Measurements from ENCODE around the gene TAF1B.
A peak's percentile ranks its signal among the peaks of the same experiment; 100 is the strongest.

TAF1B gene

DNA sequence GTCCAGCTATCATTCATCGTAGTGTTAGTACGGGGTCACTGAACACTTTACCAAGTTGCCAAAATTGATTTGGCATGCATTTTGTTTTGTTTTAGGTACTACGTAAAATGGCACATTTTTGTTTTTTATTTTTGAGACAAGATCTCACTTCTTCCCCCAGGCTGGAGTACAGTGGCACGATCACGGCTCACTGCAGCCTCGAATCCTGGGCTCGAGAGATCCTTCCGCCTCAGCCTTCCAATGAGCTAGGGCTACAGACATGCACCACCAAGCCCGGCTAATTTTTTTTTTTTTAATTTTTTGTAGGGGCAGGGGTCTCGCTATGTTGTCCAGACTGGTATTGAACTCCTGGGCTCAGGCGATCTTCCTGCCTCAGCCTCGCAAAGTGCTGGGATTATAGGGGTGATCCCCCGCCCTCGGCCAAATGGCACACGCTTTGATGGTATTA is 786 bp downstream of the TAF1B start:
- peaks cover 2 to 35% of the 10 kb centered on the region in 2 experiments for H3K36me3 ChIP-seq (ENCODE audit: control insufficient read depth in 1 of 2, insufficient read depth in 2 of 2, low read depth in 1 of 2, low read length in 2 of 2)
- no peak overlapping the region for H2BK5ac ChIP-seq (ENCODE audit: low read depth, low read length, poor library complexity, severe bottlenecking)
- H3K14ac ChIP-seq (ENCODE audit: low read length in 2 of 2) = no peak overlapping the region
- H2BK12ac ChIP-seq (ENCODE audit: low read length in 2 of 2) = no peak overlapping the region
- H2BK15ac ChIP-seq (ENCODE audit: low read depth, poor library complexity, severe bottlenecking) = peak overlapping the region; percentile 12
- no peak overlapping the region for H4K8ac ChIP-seq (ENCODE audit: low read length)
- H3K27ac ChIP-seq (ENCODE audit: low read length, poor library complexity, severe bottlenecking) = peak overlapping the region; percentile 65
- WGBS = 16% methylated on average over 10 of the region's 15 CpGs
- no peak overlapping the region for H2BK120ac ChIP-seq (ENCODE audit: low read depth, low read length)
- peak overlapping the region; percentile 79 for H3K4me2 ChIP-seq (ENCODE audit: low read length, poor library complexity, severe bottlenecking)
- H3K79me1 ChIP-seq (replicated peaks; ENCODE audit: low read length, poor library complexity, severe bottlenecking) = peaks cover 6% of the 10 kb centered on the region
- no peak for DNase-seq
- no peaks in the 10 kb centered on the region for H3K9me3 ChIP-seq (ENCODE audit: control insufficient read depth, low read length)
- peak overlapping the region in 1 of 2 experiments; percentile 85 for H3K18ac ChIP-seq (ENCODE audit: low read depth in 1 of 2, low read length in 2 of 2)
- peak overlapping the region; percentile 82 to 84 for H3K4me3 ChIP-seq (ENCODE audit: insufficient read depth in 1 of 2, low read depth in 1 of 2, low read length in 2 of 2)
- H2AK5ac ChIP-seq (ENCODE audit: low read length, severe bottlenecking) = no peak overlapping the region
- no peak overlapping the region for H3K23ac ChIP-seq (ENCODE audit: low read length in 2 of 2)
- peak overlapping the region; percentile 94 for H3K9ac ChIP-seq (ENCODE audit: low read length)
- peak overlapping the region in 1 of 2 experiments; percentile 73 for H3K4ac ChIP-seq (ENCODE audit: low read depth in 1 of 2, low read length in 2 of 2)
- H3K4me1 ChIP-seq (ENCODE audit: control insufficient read depth, insufficient read depth, low read depth, low read length) = peaks cover 3% of the 10 kb centered on the region
- H4K91ac ChIP-seq (ENCODE audit: low read length) = no peak overlapping the region
- no peaks in the 10 kb centered on the region for H3K27me3 ChIP-seq (ENCODE audit: control insufficient read depth in 1 of 2, insufficient read depth in 1 of 2, low read length in 2 of 2)
- no peak overlapping the region for H2AFZ ChIP-seq (ENCODE audit: low read depth, low read length)

DNA sequence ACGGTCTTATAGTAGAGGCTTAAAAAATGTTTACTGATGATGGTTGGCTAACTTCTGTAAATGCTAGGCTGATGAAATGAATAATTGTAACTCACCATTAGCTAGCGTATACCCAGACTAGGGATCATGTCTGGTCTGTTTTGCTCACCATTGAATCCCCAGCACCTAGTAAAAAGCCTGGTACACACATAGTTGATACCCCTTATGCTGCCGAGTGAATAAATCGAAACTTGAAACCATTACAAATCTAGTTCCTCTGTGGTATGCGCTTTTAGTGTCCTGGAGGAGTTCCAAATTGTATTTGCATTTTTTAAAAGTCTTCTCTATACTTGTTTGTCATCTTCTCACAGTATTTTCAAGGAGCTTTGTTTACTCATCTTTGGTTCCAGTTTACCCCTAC is 1.3 kb downstream of the TAF1B start:
- Histone ChIP-seq H4K91ac (ENCODE audit: low read length) (no peak overlapping the region), H3K18ac (ENCODE audit: low read depth in 1 of 2, low read length in 2 of 2) (no peak overlapping the region), H3K9me3 (ENCODE audit: control insufficient read depth, low read length) (no peaks in the 10 kb centered on the region), H2AFZ (ENCODE audit: low read depth, low read length) (no peak overlapping the region), H3K79me1 (replicated peaks; ENCODE audit: low read length, poor library complexity, severe bottlenecking) (peaks cover 6% of the 10 kb centered on the region), H3K23ac (ENCODE audit: low read length in 2 of 2) (no peak overlapping the region), H3K4me2 (ENCODE audit: low read length, poor library complexity, severe bottlenecking) (no peak overlapping the region), H3K4ac (ENCODE audit: low read depth in 1 of 2, low read length in 2 of 2) (no peak overlapping the region), H3K14ac (ENCODE audit: low read length in 2 of 2) (no peak overlapping the region), H2BK5ac (ENCODE audit: low read depth, low read length, poor library complexity, severe bottlenecking) (no peak overlapping the region), H4K8ac (ENCODE audit: low read length) (no peak overlapping the region), H3K27ac (ENCODE audit: low read length, poor library complexity, severe bottlenecking) (no peak overlapping the region), H2AK5ac (ENCODE audit: low read length, severe bottlenecking) (no peak overlapping the region), H3K4me1 (ENCODE audit: control insufficient read depth, insufficient read depth, low read depth, low read length) (peaks cover 3% of the 10 kb centered on the region), H2BK12ac (ENCODE audit: low read length in 2 of 2) (no peak overlapping the region), H3K4me3 (ENCODE audit: insufficient read depth in 1 of 2, low read depth in 1 of 2, low read length in 2 of 2) (peak overlapping the region in 1 of 2 experiments; percentile 84), H2BK120ac (ENCODE audit: low read depth, low read length) (no peak overlapping the region), H3K36me3 (ENCODE audit: control insufficient read depth in 1 of 2, insufficient read depth in 2 of 2, low read depth in 1 of 2, low read length in 2 of 2) (peaks cover 2 to 40% of the 10 kb centered on the region in 2 experiments), H3K9ac (ENCODE audit: low read length) (peak overlapping the region; percentile 94), H2BK15ac (ENCODE audit: low read depth, poor library complexity, severe bottlenecking) (no peak overlapping the region), H3K27me3 (ENCODE audit: control insufficient read depth in 1 of 2, insufficient read depth in 1 of 2, low read length in 2 of 2) (no peaks in the 10 kb centered on the region)
- WGBS = 91% methylated on average over 4 of the region's 5 CpGs
- DNase-seq = peak; percentile 15

DNA sequence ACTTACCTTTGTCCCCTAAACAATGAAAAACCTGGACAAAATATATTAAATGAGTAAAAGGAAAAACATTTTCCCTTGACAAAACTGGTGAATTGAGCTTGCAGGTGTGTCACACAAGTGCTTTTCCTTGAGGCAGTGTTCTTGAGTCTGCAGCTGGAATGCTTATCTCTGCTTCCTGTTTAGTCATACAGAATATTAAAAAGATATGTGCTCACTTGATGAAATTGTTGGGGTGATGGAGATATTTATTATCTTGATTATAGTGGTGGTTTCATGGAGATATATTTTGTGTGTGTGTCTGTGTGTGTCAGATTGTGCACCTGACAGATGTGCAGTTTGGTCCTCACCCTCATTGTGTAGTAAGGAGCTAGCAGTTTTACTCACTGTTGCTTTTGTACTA is 3.3 kb downstream of the TAF1B start:
- Histone ChIP-seq H3K79me1 (replicated peaks; ENCODE audit: low read length, poor library complexity, severe bottlenecking) (peaks cover 9% of the 10 kb centered on the region), H3K18ac (ENCODE audit: low read depth in 1 of 2, low read length in 2 of 2) (no peak overlapping the region), H3K9me3 (ENCODE audit: control insufficient read depth, low read length) (no peaks in the 10 kb centered on the region), H3K4ac (ENCODE audit: low read depth in 1 of 2, low read length in 2 of 2) (no peak overlapping the region), H2AK5ac (ENCODE audit: low read length, severe bottlenecking) (no peak overlapping the region), H3K27me3 (ENCODE audit: control insufficient read depth in 1 of 2, insufficient read depth in 1 of 2, low read length in 2 of 2) (no peaks in the 10 kb centered on the region), H3K14ac (ENCODE audit: low read length in 2 of 2) (no peak overlapping the region), H2BK12ac (ENCODE audit: low read length in 2 of 2) (no peak overlapping the region), H3K4me1 (ENCODE audit: control insufficient read depth, insufficient read depth, low read depth, low read length) (peaks cover 3% of the 10 kb centered on the region), H2BK120ac (ENCODE audit: low read depth, low read length) (no peak overlapping the region), H2AFZ (ENCODE audit: low read depth, low read length) (no peak overlapping the region), H4K91ac (ENCODE audit: low read length) (no peak overlapping the region), H3K9ac (ENCODE audit: low read length) (no peak overlapping the region), H3K4me2 (ENCODE audit: low read length, poor library complexity, severe bottlenecking) (no peak overlapping the region), H2BK5ac (ENCODE audit: low read depth, low read length, poor library complexity, severe bottlenecking) (no peak overlapping the region), H3K23ac (ENCODE audit: low read length in 2 of 2) (no peak overlapping the region), H3K4me3 (ENCODE audit: insufficient read depth in 1 of 2, low read depth in 1 of 2, low read length in 2 of 2) (no peak overlapping the region), H3K27ac (ENCODE audit: low read length, poor library complexity, severe bottlenecking) (no peak overlapping the region), H4K8ac (ENCODE audit: low read length) (no peak overlapping the region), H2BK15ac (ENCODE audit: low read depth, poor library complexity, severe bottlenecking) (no peak overlapping the region), H3K36me3 (ENCODE audit: control insufficient read depth in 1 of 2, insufficient read depth in 2 of 2, low read depth in 1 of 2, low read length in 2 of 2) (peaks cover 2 to 60% of the 10 kb centered on the region in 2 experiments)
- no peak for DNase-seq

DNA sequence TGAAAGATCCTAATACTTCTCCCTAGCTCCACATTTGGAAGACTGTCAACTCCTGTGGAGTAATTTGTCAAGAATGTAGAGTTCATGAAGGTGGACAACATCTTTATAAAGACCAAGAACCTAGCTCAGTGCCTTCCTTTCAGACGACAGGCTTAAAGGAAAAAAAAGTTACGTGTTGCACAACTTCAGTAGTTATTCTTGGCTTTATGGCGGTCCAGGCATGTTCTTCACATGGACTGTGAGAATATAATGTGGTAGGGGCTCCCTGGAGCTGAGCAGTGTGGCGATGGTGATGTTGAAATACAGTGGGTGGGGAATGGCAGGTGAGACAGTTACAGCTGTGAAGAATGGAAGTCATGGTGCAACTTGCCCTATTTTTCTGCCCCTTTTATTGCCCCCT is 3.9 kb downstream of the TAF1B start:
- H3K4me2 ChIP-seq (ENCODE audit: low read length, poor library complexity, severe bottlenecking) = no peak overlapping the region
- no peak for DNase-seq
- H3K18ac ChIP-seq (ENCODE audit: low read depth in 1 of 2, low read length in 2 of 2) = no peak overlapping the region
- H3K27ac ChIP-seq (ENCODE audit: low read length, poor library complexity, severe bottlenecking) = no peak overlapping the region
- H2BK5ac ChIP-seq (ENCODE audit: low read depth, low read length, poor library complexity, severe bottlenecking) = no peak overlapping the region
- no peak overlapping the region for H2BK12ac ChIP-seq (ENCODE audit: low read length in 2 of 2)
- H3K23ac ChIP-seq (ENCODE audit: low read length in 2 of 2) = no peak overlapping the region
- peaks cover 11% of the 10 kb centered on the region for H3K79me1 ChIP-seq (replicated peaks; ENCODE audit: low read length, poor library complexity, severe bottlenecking)
- no peak overlapping the region for H3K9ac ChIP-seq (ENCODE audit: low read length)
- no peak overlapping the region for H2BK120ac ChIP-seq (ENCODE audit: low read depth, low read length)
- no peak overlapping the region for H3K14ac ChIP-seq (ENCODE audit: low read length in 2 of 2)
- peaks cover 3% of the 10 kb centered on the region for H3K4me1 ChIP-seq (ENCODE audit: control insufficient read depth, insufficient read depth, low read depth, low read length)
- H3K27me3 ChIP-seq (ENCODE audit: control insufficient read depth in 1 of 2, insufficient read depth in 1 of 2, low read length in 2 of 2) = no peaks in the 10 kb centered on the region
- no peak overlapping the region for H2AK5ac ChIP-seq (ENCODE audit: low read length, severe bottlenecking)
- no peak overlapping the region for H2BK15ac ChIP-seq (ENCODE audit: low read depth, poor library complexity, severe bottlenecking)
- no peak overlapping the region for H3K4me3 ChIP-seq (ENCODE audit: insufficient read depth in 1 of 2, low read depth in 1 of 2, low read length in 2 of 2)
- H3K9me3 ChIP-seq (ENCODE audit: control insufficient read depth, low read length) = no peaks in the 10 kb centered on the region
- WGBS = 86% methylated on average over 4 of the region's 4 CpGs
- H3K4ac ChIP-seq (ENCODE audit: low read depth in 1 of 2, low read length in 2 of 2) = no peak overlapping the region
- H2AFZ ChIP-seq (ENCODE audit: low read depth, low read length) = no peak overlapping the region
- H4K8ac ChIP-seq (ENCODE audit: low read length) = no peak overlapping the region
- H4K91ac ChIP-seq (ENCODE audit: low read length) = no peak overlapping the region
- H3K36me3 ChIP-seq (ENCODE audit: control insufficient read depth in 1 of 2, insufficient read depth in 2 of 2, low read depth in 1 of 2, low read length in 2 of 2) = peaks cover 2 to 66% of the 10 kb centered on the region in 2 experiments

All from mesenchymal stem cell (in vitro differentiated cells and primary cell).